CD14-positive monocyte (primary cell): ENCODE data around the gene FIP1L1. TPM values are rescaled to one million over a fixed set of nuclear protein-coding genes. Genes with fewer than 3 reads are reported as not detected.

Experiments
- DNase-seq, 3 donors: peaks; one replicate each; pipeline ENCODE4 v3.0.0-alpha.2; 2011 to 2022
- H2AFZ ChIP-seq: 2 replicates; pipeline ENCODE4 v1.6.0; 2012; ENCODE audit warnings: mild to moderate bottlenecking, low read depth, low read length, inconsistent platforms; ENCODE audit not compliant: insufficient read depth, poor library complexity, severe bottlenecking
- H3K27ac ChIP-seq, 2 donors: 1 replicate in 1 of 2; 2 replicates in 1 of 2; pipeline ENCODE4 v1.5.1; 2012 to 2013; ENCODE audit warnings: low read length in 2 of 2, control low read depth in 1 of 2, inconsistent platforms in 1 of 2, low read depth in 1 of 2, mild to moderate bottlenecking in 1 of 2
- H3K27me3 ChIP-seq, 2 donors: one replicate each; pipeline versions ENCODE4 v1.6.0 to v1.6.1; 2011 to 2013; ENCODE audit warnings: low read length in 2 of 2; ENCODE audit not compliant: control insufficient read depth in 2 of 2, insufficient read depth in 2 of 2
- H3K36me3 ChIP-seq, 2 donors: replicated peaks in 1 of 2; 1 replicate in 1 of 2; 2 replicates in 1 of 2; pipeline versions ENCODE4 v1.5.1 to v1.6.1; 2012 to 2013; ENCODE audit warnings: low read length in 2 of 2, control low read depth in 1 of 2, inconsistent platforms in 1 of 2, mild to moderate bottlenecking in 1 of 2; ENCODE audit not compliant: insufficient read depth in 2 of 2, control insufficient read depth in 1 of 2
- H3K4me1 ChIP-seq, 2 donors: 1 replicate in 1 of 2; 2 replicates in 1 of 2; pipeline versions ENCODE4 v1.5.1 to v1.6.1; 2012 to 2013; ENCODE audit warnings: low read length in 2 of 2, control low read depth in 1 of 2, inconsistent platforms in 1 of 2, mild to moderate bottlenecking in 1 of 2, moderate library complexity in 1 of 2; ENCODE audit not compliant: insufficient read depth in 2 of 2, control insufficient read depth in 1 of 2
- H3K4me2 ChIP-seq: replicated peaks from 2 replicates; pipeline ENCODE3; 2012; ENCODE audit warnings: low read length, moderate library complexity, mild to moderate bottlenecking; ENCODE audit not compliant: poor library complexity, severe bottlenecking; ENCODE audit errors: extremely low read depth
- H3K4me3 ChIP-seq, 3 experiments: fragments of 200-600 bp in 1 of 3; sonication (generic) in 1 of 3; replicated peaks in 1 of 3; 1 replicate in 2 of 3; 2 replicates in 1 of 3; pipeline ENCODE4 v1.5.1; 2011 to 2013; ENCODE audit warnings: low read length in 3 of 3, mild to moderate bottlenecking in 3 of 3, control low read depth in 2 of 3, low read depth in 2 of 3, inconsistent platforms in 1 of 3, moderate library complexity in 1 of 3
- H3K79me2 ChIP-seq: 2 replicates; pipeline ENCODE4 v1.6.0; 2012; ENCODE audit warnings: mild to moderate bottlenecking, control low read depth, inconsistent platforms, low read length, moderate library complexity; ENCODE audit not compliant: insufficient read depth
- H3K9ac ChIP-seq: 2 replicates; pipeline ENCODE4 v1.6.0; 2017; ENCODE audit warnings: low read length, mild to moderate bottlenecking; ENCODE audit not compliant: insufficient read depth, poor library complexity, severe bottlenecking
- H3K9me3 ChIP-seq, 2 donors: replicated peaks in 1 of 2; 1 replicate in 1 of 2; 2 replicates in 1 of 2; pipeline versions ENCODE4 v1.5.1 to v1.6.1; 2012 to 2013; ENCODE audit warnings: low read length in 2 of 2, control low read depth in 1 of 2; ENCODE audit not compliant: control insufficient read depth in 1 of 2, insufficient read depth in 1 of 2
- H4K20me1 ChIP-seq: 2 replicates; pipeline ENCODE4 v1.6.0; 2012; ENCODE audit warnings: mild to moderate bottlenecking, low read length, control low read depth, moderate library complexity; ENCODE audit not compliant: insufficient read depth
- H3K27ac Mint-ChIP-seq, 7 donors: one replicate each; pipeline ENCODE4 v1.8.0; 2020; ENCODE audit warnings: mild to moderate bottlenecking in 7 of 7, mixed read lengths in 7 of 7, moderate library complexity in 6 of 7, inconsistent platforms in 2 of 7
- H3K27me3 Mint-ChIP-seq, 3 donors: one replicate each; pipeline ENCODE4 v1.8.0; 2021 to 2022; ENCODE audit warnings: low read depth in 3 of 3, mild to moderate bottlenecking in 3 of 3, mixed read lengths in 3 of 3, moderate library complexity in 3 of 3, inconsistent platforms in 1 of 3
- H3K36me3 Mint-ChIP-seq, 2 donors: one replicate each; pipeline ENCODE4 v1.8.0; 2020; ENCODE audit warnings: mixed read lengths in 2 of 2, inconsistent platforms in 1 of 2, mild to moderate bottlenecking in 1 of 2
- H3K4me1 Mint-ChIP-seq: one replicate; pipeline ENCODE4 v1.8.0; 2020; ENCODE audit warnings: mild to moderate bottlenecking, mixed read lengths
- H3K4me3 Mint-ChIP-seq, 2 donors: one replicate each; pipeline ENCODE4 v1.8.0; 2020; ENCODE audit warnings: mild to moderate bottlenecking in 2 of 2, mixed read lengths in 2 of 2, moderate library complexity in 1 of 2
- H3K9me3 Mint-ChIP-seq, 7 donors: one replicate each; pipeline ENCODE4 v1.8.0; 2020 to 2022; ENCODE audit warnings: mixed read lengths in 7 of 7, mild to moderate bottlenecking in 6 of 7, moderate library complexity in 6 of 7, inconsistent platforms in 2 of 7
- CTCF ChIP-seq: fragments of 200-600 bp; IDR thresholded peaks from one replicate; pipeline ENCODE4 v1.8.0; 2022; ENCODE audit warnings: antibody characterized with exemption, mild to moderate bottlenecking
- WGBS: methylation state at CpG from one replicate; pipeline ENCODE4 v1.1.5; 2013; ENCODE audit warnings: missing lambda C conversion rate; ENCODE audit not compliant: insufficient coverage; 5-methylcytosine and 5-hydroxymethylcytosine counted together
- intact Hi-C, 2 donors: fragments of 100-400 bp; cut with micrococcal nuclease; formaldehyde crosslinking; loops; one replicate each; pipeline versions ENCODE4 v1.15.0 to v1.15.1; 2023
- polyA plus RNA-seq, 3 donors: library from polyadenylated mRNA; depleted of rRNA in 1 of 3; unstranded in 2 of 3; stranded (reverse) in 1 of 3; fragments of 300-500 nt in 2 of 3; fragments of >200 nt in 1 of 3; fragmentation: Illumina TruSeq in 2 of 3; gene quantifications; 1 replicate in 2 of 3; 2 replicates in 1 of 3; pipeline ENCODE4 v1.2.3, GENCODE V29; 2012 to 2021

The FIP1L1 gene
- polyA plus RNA-seq, 3 donors = 14.5 to 36.9 (median 25.4) TPM

GRCh38 chr4:53481586-53481985 is 104.1 kb downstream of the FIP1L1 start:
- H3K27ac ChIP-seq = no peak overlapping the region
- H2AFZ ChIP-seq = no peak overlapping the region
- H3K9me3 Mint-ChIP-seq = peaks cover 0 to 1% (median 0%) of the 10 kb centered on the region in 7 donors
- H3K27me3 Mint-ChIP-seq = peaks cover 2 to 5% (median 2%) of the 10 kb centered on the region in 3 donors
- H3K36me3 ChIP-seq = no peaks in the 10 kb centered on the region
- no peak overlapping the region for H3K4me2 ChIP-seq
- no peaks in the 10 kb centered on the region for H3K4me1 ChIP-seq
- no peak for TF ChIP-seq CTCF
- intact Hi-C loops = no loop called here
- H3K9ac ChIP-seq = no peak overlapping the region
- WGBS = 97% methylated on average over 7 of the region's 8 CpGs
- no peaks in the 10 kb centered on the region for H3K27me3 ChIP-seq
- no peaks in the 10 kb centered on the region for H3K36me3 Mint-ChIP-seq
- no peaks in the 10 kb centered on the region for H3K79me2 ChIP-seq
- no peak overlapping the region for H3K27ac Mint-ChIP-seq
- H3K4me1 Mint-ChIP-seq = no peaks in the 10 kb centered on the region
- no peak overlapping the region for H3K4me3 Mint-ChIP-seq
- H3K9me3 ChIP-seq = no peaks in the 10 kb centered on the region
- no peak for DNase-seq
- H4K20me1 ChIP-seq = no peaks in the 10 kb centered on the region
- H3K4me3 ChIP-seq = no peak overlapping the region

GRCh38 chr4:53483250-53483649 is 105.8 kb downstream of the FIP1L1 start:
- peaks cover 0 to 5% (median 4%) of the 10 kb centered on the region in 3 donors for H3K27me3 Mint-ChIP-seq

More at GRCh38 chr4:53483250-53483649, 105.8 kb downstream of the FIP1L1 start:
- peaks cover 0 to 1% (median 0%) of the 10 kb centered on the region in 7 donors for H3K9me3 Mint-ChIP-seq
- Histone ChIP-seq H3K36me3 (no peaks in the 10 kb centered on the region), H3K4me3 (no peak overlapping the region), H4K20me1 (no peaks in the 10 kb centered on the region), H3K27me3 (no peaks in the 10 kb centered on the region), H2AFZ (no peak overlapping the region), H3K4me2 (no peak overlapping the region), H3K9me3 (no peaks in the 10 kb centered on the region), H3K9ac (no peak overlapping the region), H3K79me2 (no peaks in the 10 kb centered on the region), H3K4me1 (no peaks in the 10 kb centered on the region), H3K27ac (no peak overlapping the region)
- no peaks in the 10 kb centered on the region for H3K36me3 Mint-ChIP-seq
- intact Hi-C loops = no loop called here
- no peak for TF ChIP-seq CTCF
- no peak for DNase-seq
- no CpG with 5 or more reads among the region's 1 CpG for WGBS
- no peaks in the 10 kb centered on the region for H3K4me1 Mint-ChIP-seq
- no peak overlapping the region for H3K27ac Mint-ChIP-seq
- H3K4me3 Mint-ChIP-seq = no peak overlapping the region
